ENCODE data around the gene WDR82.

DNA sequence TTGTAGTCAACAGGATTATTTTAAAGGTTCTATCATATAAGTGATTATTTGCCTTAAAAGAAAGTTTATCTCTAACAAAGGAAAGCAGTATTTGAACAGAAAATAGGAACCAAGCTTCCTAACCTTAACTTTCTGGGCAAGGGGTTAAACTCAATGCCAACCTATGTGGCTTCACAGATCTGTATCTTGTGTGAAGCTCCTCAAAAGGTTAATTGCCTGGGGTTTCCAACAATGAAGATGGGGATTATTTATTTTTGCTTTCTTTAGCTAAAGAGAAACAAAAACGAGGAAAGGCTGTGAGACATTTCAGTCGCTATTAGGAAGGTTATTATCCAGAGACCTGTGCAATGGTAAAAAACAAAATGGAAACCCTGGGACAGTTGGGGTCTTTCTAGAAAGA lies 1.1 kb upstream of the WDR82 start:
- TF ChIP-seq, protein P1, sequence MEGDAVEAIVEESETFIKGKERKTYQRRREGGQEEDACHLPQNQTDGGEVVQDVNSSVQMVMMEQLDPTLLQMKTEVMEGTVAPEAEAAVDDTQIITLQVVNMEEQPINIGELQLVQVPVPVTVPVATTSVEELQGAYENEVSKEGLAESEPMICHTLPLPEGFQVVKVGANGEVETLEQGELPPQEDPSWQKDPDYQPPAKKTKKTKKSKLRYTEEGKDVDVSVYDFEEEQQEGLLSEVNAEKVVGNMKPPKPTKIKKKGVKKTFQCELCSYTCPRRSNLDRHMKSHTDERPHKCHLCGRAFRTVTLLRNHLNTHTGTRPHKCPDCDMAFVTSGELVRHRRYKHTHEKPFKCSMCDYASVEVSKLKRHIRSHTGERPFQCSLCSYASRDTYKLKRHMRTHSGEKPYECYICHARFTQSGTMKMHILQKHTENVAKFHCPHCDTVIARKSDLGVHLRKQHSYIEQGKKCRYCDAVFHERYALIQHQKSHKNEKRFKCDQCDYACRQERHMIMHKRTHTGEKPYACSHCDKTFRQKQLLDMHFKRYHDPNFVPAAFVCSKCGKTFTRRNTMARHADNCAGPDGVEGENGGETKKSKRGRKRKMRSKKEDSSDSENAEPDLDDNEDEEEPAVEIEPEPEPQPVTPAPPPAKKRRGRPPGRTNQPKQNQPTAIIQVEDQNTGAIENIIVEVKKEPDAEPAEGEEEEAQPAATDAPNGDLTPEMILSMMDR (conservative IDR thresholded peaks at IDR 0.05; ENCODE audit: low read depth, low read length): no peak
- TF ChIP-seq MAFK (IDR thresholded peaks at IDR 0.05; ENCODE audit: low read depth, low read length): no peak
- no peak for TF ChIP-seq RFX5 (IDR thresholded peaks at IDR 0.05; ENCODE audit: low read depth, low read length)
- no peak for TF ChIP-seq MXI1 (IDR thresholded peaks at IDR 0.05; ENCODE audit: borderline replicate concordance, low read depth, low read length)
- no peak for TF ChIP-seq POLR2A (IDR thresholded peaks at IDR 0.05; ENCODE audit: low read depth, low read length)
- TF ChIP-seq RCOR1 (IDR thresholded peaks at IDR 0.05; ENCODE audit: insufficient replicate concordance, low read length): no peak
- TF ChIP-seq, protein P2, sequence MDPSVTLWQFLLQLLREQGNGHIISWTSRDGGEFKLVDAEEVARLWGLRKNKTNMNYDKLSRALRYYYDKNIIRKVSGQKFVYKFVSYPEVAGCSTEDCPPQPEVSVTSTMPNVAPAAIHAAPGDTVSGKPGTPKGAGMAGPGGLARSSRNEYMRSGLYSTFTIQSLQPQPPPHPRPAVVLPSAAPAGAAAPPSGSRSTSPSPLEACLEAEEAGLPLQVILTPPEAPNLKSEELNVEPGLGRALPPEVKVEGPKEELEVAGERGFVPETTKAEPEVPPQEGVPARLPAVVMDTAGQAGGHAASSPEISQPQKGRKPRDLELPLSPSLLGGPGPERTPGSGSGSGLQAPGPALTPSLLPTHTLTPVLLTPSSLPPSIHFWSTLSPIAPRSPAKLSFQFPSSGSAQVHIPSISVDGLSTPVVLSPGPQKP (IDR thresholded peaks at IDR 0.05; ENCODE audit: borderline replicate concordance, low read depth, low read length): no peak
- TF ChIP-seq CHD1 (IDR thresholded peaks at IDR 0.05; ENCODE audit: low read depth, low read length): no peak
- no peak for TF ChIP-seq CEBPB (IDR thresholded peaks at IDR 0.05; ENCODE audit: low read depth, low read length)
- no peak for TF ChIP-seq MAZ (IDR thresholded peaks at IDR 0.05; ENCODE audit: borderline replicate concordance, low read depth, low read length)
- TF ChIP-seq USF2 (IDR thresholded peaks at IDR 0.05; ENCODE audit: low read depth, low read length): no peak
- no peak for TF ChIP-seq RAD21 (IDR thresholded peaks at IDR 0.05; ENCODE audit: low read length)
- TF ChIP-seq FOS (IDR thresholded peaks at IDR 0.05; ENCODE audit: low read depth, low read length): no peak
- no peak for TF ChIP-seq SMC3 (IDR thresholded peaks at IDR 0.05; ENCODE audit: low read depth, low read length)

All from IMR-90 (cell line).